Dermis blood vessel endothelial cell (primary cell): ENCODE data around the gene DENND1A. TPM values are rescaled to one million over a fixed set of nuclear protein-coding genes. Genes with fewer than 3 reads are reported as not detected.
"Not testable (repeated sequence)": the region's sequence is repeated elsewhere in the genome, so short reads cannot be mapped to it uniquely, and the experiment has no call there.

Source experiments
- DNase-seq: peaks from one replicate; pipeline ENCODE4 v3.0.0; 2010
- total RNA-seq: library from RNA; depleted of rRNA; stranded (reverse); fragments of >200 nt; gene quantifications from 2 replicates; pipeline ENCODE4 v1.2.3, GENCODE V29; 2014

The DENND1A gene
- total RNA-seq, 1 donor from 2014 or later: 9.5 TPM

DNA sequence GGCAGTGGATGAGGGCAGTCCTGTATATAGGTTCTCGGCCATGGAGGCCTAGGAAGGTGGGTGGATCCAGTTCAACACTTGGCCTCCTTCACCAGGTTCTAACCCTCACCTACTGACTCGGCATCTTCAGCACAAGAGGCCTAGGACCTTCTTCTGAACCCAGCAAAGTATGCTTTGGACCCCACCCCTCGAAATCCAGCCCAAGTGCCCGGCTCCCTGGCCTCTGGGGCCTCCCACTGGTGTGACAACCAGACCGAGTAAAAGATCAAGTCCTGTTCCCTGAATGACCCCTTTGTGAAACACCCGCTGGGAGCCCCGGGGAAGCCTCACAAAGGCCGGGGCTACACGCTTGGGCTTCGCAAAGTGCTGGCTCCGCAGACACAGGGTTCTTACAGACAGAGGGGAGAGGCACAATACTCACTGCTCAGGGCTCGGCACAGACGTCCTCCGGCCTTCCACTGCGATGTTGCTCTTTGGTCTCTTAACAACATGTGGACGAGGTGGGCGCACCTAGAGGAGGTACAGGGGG lies 526.9 kb downstream of the DENND1A start:
- no peak for DNase-seq

DNA sequence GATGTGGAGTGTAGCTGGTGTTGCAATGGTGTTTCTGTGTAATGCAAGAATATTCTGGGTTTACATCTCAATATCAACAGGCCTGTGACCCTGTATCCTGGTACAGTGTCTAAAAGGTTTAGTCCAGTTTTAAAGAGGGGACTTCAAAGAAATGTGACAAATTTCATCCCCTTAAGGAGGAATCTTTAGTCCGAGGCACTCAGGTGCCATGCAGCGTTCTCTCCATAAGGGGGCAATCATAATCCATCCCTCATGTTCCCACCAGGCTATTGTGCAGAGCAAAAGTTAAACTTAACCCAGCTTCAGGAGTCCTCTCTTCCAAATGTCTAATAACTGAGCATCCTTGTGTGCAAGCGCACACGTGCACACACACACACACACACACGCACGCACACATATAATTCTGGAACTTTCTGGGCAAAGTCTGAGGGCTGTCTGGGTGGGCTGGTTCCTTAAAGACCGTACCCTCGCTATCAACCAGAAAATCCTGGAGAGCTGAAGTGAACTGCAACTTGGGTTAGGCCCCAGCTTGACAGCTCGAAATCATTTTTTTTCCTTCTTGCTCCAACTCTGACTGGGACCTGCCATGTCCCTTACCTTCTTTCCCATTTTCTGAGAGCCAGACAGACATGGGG lies 527.9 kb downstream of the DENND1A start:
- DNase-seq: peak; percentile 77

DNA sequence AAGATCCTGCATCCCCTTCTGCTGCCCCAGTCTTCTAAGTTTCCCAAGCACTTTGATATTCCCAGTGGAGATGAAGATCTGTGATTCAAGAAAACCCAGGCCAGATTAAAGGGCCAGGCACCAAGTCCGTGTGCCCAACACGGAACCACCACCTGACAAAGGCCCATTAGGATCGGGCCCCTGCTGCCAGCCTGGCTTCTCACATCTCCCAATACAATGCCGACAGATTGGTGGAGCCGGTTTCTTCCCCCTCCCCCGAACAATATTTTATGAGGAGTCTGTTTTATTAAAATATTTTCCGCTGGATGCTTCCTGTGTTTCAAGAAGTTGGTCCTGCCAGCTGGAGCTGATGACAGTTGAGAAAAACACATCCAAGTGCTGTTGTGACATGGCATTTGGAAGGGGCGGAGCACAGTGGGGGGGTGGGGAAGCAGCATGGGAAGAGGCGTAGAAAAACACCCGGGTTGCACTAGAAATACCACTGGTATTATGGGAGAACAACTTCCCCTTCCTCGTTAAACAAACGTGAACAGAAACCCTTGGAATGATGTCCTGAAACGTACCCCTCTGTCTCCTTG lies 528.9 kb downstream of the DENND1A start:
- peak; percentile 17 for DNase-seq

DNA sequence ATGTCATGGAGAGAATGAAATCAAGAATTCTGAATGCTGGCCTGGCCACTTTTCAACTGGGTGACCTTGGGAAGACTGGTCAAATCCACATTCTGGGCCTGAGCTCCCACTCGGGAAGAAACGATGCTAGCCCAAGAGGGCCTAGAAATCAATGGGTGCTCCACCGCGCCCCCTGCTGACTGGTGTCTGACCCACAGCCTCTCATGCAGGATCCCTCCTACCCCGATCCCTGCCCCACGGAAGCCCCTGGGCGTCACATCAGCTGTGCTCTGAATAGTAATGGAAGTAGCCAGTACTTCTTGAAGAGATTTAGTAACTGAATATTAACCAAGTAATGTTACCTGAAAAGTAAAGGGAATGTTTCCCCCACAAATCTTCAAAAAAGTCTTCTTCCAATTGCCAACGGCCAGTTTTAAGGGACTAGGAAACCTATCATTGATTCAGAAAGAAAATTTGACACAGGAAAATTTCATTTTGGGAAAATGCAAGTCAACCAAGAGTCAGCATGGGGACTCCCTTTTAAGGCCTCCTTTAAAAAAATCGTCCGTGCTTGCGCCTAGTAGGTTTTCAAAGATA lies 530.0 kb downstream of the DENND1A start:
- DNase-seq: peak; percentile 47

DNA sequence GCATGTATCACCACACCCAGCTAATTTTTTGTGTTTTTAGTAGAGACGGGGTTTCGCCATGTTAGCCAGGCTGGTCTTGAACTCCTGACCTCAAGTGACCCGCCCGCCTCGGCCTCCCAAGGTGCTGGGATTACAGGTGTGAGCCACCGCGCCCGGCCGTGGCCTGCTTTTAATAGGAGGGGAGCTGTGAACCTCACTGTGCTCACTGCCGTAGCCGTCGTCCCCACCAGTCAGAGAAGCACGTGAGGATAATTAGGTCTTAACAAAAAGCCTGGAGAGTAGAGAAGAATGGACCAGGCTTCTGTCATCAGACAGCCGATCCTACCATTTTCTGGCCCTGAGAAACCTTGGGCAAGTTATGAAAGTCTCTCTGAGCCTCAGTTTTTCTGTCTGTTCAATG lies 531.0 kb downstream of the DENND1A start:
- not testable (repeated sequence) for DNase-seq

DNA sequence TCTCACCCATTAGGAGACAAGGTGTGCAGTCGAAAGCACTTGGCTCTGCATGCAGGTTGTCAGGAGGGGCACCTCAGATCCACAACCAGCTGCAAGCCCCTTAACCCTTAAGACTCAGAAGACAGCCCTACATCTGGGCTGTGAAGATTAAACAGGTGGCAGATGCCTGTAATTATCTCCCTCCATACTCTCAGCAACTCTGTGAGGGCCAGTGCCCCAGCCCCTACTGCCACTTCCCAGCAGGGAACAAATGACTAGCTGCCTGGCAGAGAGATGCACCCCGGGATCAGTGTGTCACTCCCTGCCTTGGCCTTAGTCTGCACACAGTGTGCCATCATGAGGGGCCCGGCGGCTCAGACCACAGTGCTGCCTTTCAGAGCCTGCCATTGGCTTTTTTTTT lies 532.0 kb downstream of the DENND1A start:
- DNase-seq: no peak

DNA sequence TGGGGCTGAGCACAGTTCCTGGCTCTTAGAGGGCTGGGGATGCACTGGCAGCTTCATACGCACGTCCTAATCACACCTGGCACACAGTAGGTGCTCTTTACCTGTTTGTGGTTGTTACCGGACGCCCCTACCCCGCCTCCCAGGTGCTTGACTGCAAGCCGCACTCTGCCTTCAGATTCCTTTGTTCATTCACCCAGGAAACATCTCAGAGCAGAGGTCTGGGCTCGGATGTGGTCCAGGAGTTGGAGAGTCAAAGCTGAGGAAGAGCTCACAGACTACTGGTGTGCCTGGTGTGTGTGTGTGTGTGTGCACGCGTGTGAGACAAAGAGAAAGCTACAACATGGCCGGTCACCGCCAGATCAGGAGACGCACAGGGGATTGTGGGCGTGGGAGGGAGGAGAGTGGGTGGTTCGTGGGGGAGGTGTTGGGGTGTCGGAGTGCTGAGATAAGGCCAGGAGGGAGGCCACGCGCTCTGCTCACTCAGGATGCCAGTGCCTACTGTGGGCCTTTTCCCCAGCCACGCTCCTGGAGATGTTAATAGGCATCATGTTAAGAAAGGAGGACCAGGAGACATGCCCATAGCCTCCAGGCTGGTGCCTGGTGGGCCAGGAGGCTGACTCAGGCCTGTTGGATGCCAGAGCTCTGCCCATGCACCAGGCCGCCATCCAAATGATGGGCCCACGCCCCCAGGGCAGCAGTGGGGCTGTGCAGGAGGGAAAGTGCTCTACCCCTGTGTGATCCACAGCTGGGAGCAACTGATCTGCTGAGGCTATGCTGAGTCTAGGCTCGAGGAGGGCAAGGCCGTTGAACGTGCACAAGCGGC lies 534.0 kb downstream of the DENND1A start:
- no peak for DNase-seq

DNA sequence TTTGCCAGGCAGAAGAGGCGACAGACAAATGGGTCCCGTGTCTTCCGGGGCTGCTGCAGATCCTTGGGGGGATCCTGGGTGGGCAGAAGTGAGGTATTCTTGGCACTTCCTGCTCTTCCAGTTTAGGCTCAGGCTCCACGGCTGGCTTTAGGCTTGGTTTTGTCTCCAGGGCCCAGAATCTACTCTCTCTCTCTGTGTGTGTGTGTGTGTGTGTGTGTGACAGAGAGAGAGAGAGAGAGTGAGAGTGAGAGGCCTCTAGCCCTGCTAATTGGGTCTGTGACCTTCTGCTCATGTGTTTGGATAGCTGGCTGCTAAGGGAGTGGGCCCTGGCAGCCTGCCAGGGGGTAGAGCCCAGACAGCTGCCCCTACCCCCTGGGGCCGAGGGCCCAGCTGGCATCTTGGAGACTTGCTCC lies 534.6 kb downstream of the DENND1A start:
- no peak for DNase-seq

DNA sequence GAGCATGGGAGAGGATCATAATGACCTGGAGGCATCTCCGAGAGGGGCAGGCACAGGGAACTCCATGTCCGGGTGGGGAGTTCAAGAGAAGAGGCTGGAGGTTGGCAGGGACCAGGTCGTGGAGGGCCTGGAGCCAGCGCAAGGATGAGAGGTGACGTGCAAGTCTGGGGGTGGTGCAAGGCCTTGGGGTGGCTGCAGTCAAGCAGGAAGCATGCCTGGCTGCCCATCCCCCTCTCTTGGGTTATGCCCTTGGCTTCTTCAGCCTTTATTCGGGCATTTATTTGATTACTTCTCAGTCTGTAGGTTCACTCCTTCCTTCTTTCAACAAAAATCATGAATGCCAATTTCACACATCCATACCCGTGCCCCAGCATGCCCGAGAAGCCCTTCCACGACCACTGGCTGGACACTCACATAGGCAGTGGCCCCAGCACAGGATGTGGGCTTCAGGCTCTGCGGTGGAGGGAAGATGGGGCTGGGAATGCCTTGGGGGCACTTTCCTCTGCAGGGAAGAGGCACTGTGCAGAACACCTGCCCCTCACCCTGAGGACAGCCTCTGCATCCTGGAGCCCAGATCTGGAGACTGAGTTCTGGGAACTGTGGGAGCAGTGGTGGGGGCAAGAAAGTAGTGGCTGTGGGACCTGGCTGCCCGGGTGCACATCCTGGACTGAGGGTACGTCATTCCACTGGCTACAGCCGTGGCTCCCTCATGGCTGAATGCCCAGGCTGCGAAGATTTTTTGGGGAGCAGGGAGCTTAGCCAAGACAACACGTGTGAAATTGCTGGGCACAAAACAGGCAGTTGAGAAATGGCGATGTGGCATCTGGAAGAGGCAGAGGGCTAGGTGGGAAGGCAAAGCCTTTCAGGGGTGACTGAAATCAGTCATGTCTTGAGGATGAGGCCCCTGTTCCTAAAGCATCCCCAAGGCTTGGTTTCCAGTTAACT lies 535.4 kb downstream of the DENND1A start:
- DNase-seq: no peak

DNA sequence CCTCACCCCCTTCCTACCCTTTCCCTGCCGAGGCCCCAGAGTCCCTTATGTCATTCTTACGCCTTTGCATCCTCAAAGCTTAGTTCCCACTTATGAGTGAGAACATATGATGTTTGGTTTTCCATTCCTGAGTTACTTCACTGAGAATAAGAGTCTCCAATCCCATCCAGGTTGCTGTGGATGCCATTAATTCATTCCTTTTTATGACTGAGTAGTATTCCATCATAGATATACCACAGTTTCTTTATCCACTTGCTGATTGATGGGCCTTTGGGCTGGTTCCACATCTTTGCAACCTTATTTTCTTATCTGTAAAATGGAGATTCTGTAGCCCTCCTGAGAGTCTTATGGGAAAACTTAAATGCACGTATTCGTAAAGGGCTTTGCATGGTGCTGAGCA lies 537.1 kb downstream of the DENND1A start:
- no peak for DNase-seq

DNA sequence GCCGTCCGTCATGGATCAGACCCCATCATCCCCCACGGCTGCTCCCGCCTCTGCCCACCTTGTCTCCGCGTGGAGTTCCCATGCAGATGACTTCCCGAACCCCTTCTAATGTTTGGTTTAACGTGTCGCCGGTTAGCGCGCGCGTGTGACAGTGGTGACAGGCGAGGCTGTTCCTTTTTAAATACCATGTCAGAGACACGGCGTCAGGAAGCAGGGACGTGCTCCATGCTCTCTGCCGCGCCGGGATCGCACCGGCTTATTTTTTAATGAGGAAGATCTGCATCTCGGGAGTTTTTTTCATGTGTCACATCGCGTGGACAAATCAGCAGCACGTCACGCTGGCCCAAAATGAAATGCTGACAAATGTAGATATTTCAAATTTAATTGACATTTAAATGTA lies 538.0 kb downstream of the DENND1A start:
- no peak for DNase-seq

DNA sequence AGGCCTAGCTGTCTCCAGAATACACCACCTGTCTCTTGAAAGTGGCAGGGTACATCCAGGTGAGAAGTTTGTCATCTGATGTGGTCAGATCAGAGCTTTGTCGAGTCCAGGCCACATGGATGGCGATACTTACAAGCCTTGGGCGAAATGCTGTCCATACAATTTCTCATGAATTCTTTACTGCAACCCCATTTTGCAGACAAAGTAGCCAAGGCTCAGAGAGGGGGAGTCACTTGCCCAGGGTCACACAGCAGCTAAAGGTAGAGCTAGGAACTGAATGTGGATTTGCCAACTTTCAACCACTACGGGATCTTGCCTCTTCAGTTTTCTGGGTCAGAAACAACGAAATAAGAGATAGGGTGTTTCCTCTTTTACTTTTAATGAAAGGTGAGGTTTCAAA lies 538.7 kb downstream of the DENND1A start:
- DNase-seq: no peak

DNA sequence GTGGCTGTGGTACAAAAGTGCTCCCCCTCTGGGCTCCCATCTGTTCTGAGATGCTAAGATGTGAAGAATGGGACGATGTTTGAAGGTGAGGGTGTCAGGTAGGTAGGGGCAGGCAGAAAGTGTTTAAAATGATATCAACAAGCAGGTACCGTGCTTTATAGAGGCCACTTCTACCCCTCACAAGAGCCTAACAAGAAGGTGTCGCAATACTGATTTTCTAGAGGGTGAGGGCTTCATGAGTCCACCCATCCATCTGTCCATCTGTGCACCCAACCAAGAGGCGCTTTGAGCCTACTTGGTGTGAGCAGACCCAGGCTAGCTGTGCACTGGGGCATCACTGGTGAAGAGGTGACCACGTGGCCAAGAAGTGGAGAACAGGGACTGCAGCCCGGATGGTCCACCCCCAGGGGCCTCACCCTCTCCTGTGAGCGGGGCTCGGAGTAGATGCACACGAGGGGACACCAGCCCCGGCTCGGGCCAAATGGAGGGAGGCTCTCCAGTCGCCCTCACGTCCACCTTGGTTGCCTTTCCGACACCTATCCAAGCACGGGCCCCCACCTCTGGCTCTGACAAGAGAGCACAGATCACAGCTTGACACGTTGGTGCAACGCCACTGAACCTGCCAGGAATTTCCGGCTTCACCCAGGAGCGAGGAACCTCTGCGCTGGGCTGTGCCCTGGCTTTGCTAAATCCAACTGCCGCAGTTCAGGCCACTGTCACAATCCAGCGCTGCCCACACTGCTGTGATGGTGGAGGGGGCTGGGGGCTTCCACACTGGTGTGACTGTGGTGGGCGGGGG lies 539.4 kb downstream of the DENND1A start:
- no peak for DNase-seq

DNA sequence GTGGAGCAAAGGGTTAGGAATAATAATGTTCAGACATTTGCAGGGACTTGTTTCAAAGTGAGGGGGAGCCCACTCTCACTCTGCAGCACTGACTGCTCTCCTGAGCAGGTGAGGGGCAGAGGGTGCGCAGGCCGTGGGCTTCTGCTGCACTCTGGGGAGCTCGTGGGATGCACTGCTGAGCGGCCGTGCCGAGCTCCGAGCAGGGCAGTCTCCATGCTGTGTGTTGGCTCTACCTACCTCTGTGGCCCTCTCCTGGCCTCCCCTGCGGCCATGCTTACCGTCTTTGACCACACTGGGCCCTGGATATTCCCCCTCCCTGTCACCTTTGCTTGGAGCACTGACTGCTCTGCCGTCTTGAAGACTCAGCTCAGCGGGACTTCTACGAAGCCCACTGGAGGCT lies 540.2 kb downstream of the DENND1A start:
- no peak for DNase-seq

DNA sequence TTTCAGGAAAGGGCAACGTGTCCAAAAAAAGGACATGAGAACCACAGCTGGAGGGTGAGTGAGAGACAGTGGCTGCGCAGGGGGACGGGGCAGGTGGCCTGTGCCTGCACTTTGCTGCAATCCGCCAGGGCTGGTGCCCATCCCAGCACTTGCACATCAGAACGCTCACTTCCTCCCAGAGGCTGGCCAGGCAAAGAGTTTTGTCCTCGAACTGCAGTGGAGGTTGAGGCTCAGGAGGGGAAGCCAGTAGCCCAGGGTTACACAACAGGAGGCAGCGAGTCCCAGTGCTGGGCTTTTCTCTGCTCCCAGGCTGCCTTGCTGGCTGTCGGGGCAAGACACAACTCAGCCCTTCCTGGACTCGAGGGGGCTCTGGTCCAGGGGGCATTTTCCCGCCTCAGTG lies 540.9 kb downstream of the DENND1A start:
- no peak for DNase-seq

DNA sequence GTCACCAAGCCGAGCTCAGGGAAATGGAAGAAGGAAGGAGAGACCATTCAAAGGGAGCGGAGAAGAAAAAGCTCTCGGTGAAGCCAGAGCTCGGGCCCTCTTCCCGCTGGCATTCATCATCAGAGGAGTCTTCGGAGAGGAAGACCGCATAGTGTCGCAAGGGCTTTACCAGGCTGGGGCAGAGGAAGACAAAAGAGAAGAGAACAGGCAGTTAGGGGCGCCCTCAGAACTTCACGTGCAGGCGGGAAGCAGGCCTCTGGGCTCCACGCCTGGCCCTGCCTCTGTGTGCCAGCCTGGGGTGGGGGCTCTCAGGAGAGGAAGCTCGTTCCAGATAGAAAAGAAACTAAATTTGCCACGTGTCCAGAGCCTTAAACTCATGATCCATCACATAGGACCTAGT lies 542.2 kb downstream of the DENND1A start:
- DNase-seq: no peak

DNA sequence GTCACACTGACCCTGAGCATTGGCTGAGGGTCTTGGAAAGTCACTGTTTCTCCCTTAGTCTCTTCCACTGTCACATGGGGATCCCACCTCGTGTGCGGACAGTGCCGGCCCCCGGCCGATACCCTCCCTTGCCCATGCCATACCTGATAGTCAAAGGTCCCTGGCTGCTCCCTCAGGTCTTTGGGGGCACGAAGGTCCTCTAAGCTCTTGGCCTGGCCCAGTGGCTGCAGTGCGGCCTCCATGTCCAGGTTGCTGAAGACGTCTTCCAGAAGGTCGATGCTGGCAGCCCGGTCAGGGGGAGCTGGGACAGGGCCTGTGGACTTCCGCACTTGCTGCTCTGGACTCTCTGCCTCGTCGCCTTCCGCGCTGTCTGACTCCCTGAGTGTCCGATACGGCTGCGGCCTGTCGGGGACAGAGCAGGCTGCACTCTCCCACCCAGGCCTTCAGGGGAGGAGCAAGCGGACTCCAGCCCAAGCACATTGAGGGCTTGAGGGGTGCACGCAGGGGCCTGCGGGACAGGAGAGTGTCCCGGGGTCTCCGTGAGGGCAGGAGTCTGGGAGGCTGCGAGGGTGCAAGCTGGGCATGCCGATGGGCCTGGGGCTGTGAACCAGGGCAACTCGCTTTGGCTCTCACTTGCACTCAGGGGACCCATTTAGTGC lies 546.3 kb downstream of the DENND1A start:
- DNase-seq: no peak

DNA sequence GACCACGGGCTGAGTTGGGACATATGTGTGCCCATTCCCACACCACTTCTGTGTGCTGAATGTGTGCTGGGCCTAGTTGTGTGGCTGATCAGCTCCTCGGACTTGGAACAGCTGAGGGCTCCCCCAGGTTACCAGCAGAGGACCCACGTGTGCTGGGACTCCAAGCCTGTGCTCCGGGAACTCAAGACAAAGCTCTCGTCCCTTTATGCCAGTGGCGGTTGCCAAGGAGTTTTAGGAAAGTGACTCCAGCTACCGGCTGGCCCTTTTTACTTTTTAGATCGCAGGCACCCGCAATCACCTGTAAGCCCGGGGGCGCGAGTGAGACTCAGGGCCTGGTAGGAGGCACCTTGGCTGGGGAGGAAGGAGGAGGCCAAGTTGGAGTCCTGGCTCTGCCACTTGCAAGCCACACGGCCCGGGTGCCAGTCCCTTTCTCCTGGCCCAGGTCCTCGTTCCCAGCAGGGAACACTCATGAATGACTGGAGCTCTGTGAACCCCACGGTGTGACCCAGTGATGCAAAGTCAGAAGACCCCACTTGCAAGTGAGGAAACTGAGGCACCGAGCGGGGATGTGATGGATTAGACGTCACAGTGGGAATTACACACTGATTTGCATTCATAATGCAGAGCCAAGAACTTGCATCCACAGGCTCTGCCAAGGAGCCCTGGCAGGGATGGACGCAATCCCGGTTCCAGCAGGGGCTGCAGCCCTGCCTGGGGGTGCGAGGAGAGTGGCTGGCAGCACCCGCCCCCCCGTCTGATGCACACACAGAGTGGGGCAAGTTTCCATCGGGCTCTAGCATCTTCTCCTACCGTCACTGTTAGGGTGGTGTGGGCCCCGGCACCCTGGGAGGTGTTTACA lies 547.0 kb downstream of the DENND1A start:
- no peak for DNase-seq

DNA sequence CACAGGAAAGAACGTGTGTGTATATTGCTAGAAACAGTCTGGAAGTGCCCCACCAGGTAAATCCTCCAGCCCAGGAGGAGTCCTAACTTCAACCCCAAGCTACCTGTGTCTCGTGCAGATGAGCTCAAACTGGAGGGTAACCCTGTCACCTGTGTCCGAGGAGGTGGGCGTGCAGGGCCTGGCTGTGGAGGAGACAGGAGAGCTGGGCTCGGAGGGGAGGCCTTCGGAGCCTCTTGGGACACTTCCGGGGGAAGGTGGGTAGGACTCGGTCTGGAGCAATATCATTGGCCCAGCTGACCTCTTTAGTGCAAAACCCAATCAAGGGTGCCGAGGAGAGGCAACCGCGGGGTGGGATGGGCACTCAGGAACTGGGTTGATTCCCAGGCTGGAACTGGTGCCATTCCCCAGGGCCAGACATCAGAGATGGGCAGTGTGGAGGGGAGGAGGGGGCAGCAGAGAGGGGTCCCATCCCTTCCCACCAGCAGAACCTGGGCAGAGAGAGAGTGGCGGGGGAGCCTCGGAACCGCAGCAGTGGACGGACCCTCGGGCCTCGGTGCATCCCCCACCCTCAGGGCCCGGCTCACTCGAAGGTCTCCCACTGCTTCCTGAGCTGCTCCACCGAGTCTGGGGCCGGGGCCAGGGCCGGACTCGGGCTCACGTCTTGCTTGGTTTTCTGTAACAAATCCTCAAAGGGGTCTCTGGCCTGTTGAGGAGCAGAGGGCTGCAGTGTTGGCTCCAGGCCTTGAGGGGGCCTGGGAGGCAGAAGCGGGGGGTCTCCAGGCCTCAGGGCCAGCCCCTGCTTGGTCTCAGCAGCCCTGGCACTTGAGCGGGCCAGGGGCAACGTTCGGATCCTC lies 548.8 kb downstream of the DENND1A start:
- no peak for DNase-seq
